Caco-2 (cell line): ENCODE measurements around the gene SLC17A5. TPM values are rescaled to one million over a fixed set of nuclear protein-coding genes. Genes with fewer than 3 reads are reported as not detected.

Experiments used
- BruUV-seq: library from RNA; stranded (reverse); fragments of 400-500 nt; replicated peaks from 2 replicates; lab custom pipeline; 2021; lab: Mats Ljungman, UMichigan
- CTCF ChIA-PET: fragments of 300-600 bp; sonication (Branson Sonifier 250); formaldehyde crosslinking; loops from one replicate; lab custom pipeline; 2022; ENCODE audit warnings: antibody characterized with exemption; lab: Charles Lee
- POLR2A ChIA-PET: fragments of 300-600 bp; sonication (Branson Sonifier 250); formaldehyde crosslinking; loops from one replicate; lab custom pipeline; 2022; ENCODE audit warnings: antibody characterized with exemption; lab: Charles Lee
- DNase-seq, 2 experiments: peaks; one replicate each; pipeline versions ENCODE4 v3.0.0 to v3.0.0-alpha.2; 2020 to 2022
- H3K27me3 ChIP-seq: replicated peaks from 2 replicates; pipeline ENCODE4 v1.6.0; 2011; ENCODE audit warnings: low read length; ENCODE audit not compliant: control insufficient read depth, insufficient read depth
- H3K36me3 ChIP-seq: 2 replicates; pipeline ENCODE4 v1.5.1; 2011; ENCODE audit warnings: low read length; ENCODE audit not compliant: control insufficient read depth, insufficient read depth
- H3K4me1 ChIP-seq: fragments of 250-450 bp; sonication (Bioruptor Pico); 2 replicates; pipeline ENCODE4 v1.5.1; 2020; ENCODE audit warnings: mild to moderate bottlenecking
- H3K4me3 ChIP-seq: 2 replicates; pipeline ENCODE4 v1.5.1; 2011; ENCODE audit warnings: low read depth, mild to moderate bottlenecking, control low read depth, low read length
- H3K9me3 ChIP-seq: fragments of 250-450 bp; sonication (Bioruptor Pico); 2 replicates; pipeline ENCODE4 v1.5.1; 2020; ENCODE audit warnings: mild to moderate bottlenecking, moderate library complexity
- H3K27ac Mint-ChIP-seq: one replicate; pipeline ENCODE4 v1.8.0; 2022; ENCODE audit warnings: mixed read lengths; ENCODE audit not compliant: unreplicated experiment
- H3K27me3 Mint-ChIP-seq: one replicate; pipeline ENCODE4 v1.8.0; 2022; ENCODE audit warnings: mixed read lengths; ENCODE audit not compliant: insufficient read depth, unreplicated experiment
- H3K36me3 Mint-ChIP-seq: one replicate; pipeline ENCODE4 v1.8.0; 2022; ENCODE audit warnings: mild to moderate bottlenecking, mixed read lengths; ENCODE audit not compliant: insufficient read depth, unreplicated experiment
- H3K4me1 Mint-ChIP-seq: one replicate; pipeline ENCODE4 v1.8.0; 2022; ENCODE audit warnings: low read depth, mixed read lengths; ENCODE audit not compliant: unreplicated experiment
- H3K4me3 Mint-ChIP-seq: one replicate; pipeline ENCODE4 v1.8.0; 2022; ENCODE audit warnings: mild to moderate bottlenecking, moderate library complexity, mixed read lengths; ENCODE audit not compliant: unreplicated experiment
- H3K9me3 Mint-ChIP-seq: one replicate; pipeline ENCODE4 v1.8.0; 2022; ENCODE audit warnings: mixed read lengths; ENCODE audit not compliant: unreplicated experiment
- intact Hi-C: fragments of 100-400 bp; cut with micrococcal nuclease; formaldehyde crosslinking; loops from one replicate; pipeline ENCODE4 v1.10.0; 2022; ENCODE audit not compliant: unreplicated experiment
- total RNA-seq: library from RNA; stranded (reverse); gene quantifications from 2 replicates; pipeline ENCODE4 v1.2.3, GENCODE V29; 2022
- TF ChIP-seq, protein P1 (sequence below), 2 experiments: fragments of 200-600 bp in 1 of 2; IDR thresholded peaks; 1 replicate in 1 of 2; 2 replicates in 1 of 2; pipeline versions ENCODE4 v1.5.1 to v1.8.0; 2011 to 2022; ENCODE audit warnings: antibody characterized with exemption in 1 of 2, control low read depth in 1 of 2, inconsistent platforms in 1 of 2, low read depth in 1 of 2, low read length in 1 of 2, mild to moderate bottlenecking in 1 of 2, moderate library complexity in 1 of 2; ENCODE audit not compliant: insufficient read depth in 1 of 2, severe bottlenecking in 1 of 2, unreplicated experiment in 1 of 2

SLC17A5 gene
- total RNA-seq, 1 experiment from 2014 or later, result 13.0 TPM

DNA sequence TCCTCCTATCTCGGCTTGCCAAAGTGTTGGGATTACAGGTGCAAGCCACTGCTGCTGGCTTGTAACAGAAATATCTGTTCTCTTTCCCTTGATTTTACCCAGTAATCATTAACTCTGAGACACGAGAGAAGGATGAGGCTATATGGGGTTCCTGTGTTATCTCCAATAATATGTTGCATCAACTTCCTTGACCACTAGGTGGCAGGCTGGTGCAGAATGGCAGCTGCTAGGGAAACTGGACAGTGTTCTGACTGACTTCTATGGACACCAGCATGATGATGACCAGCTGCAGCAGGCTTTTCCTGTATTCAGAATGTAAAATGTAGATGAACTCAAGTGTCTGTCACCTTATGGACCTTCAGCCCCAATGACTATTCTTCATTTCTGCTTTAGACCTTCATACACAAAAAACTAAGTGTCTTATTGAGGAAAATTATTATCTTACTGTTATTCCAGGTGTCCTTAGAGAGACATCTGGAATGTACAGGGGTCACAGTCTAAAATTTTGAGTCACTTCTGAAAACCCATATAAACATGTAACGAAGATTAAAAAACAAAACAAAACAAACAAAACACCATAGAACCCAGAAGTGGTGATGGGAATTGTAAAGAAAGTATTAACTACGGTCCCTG, 21.8 kb upstream of the SLC17A5 start:
- no peaks in the 10 kb centered on the region for H3K27me3 Mint-ChIP-seq
- peak; percentile 81 to 89 for DNase-seq
- H3K4me1 ChIP-seq, result no peaks in the 10 kb centered on the region
- H3K4me1 Mint-ChIP-seq, result no peaks in the 10 kb centered on the region
- ChIA-PET POLR2A (no interaction called here), CTCF (interaction anchor here (1.1 to 1.7 kb wide), 3 partner anchors 57 to 63 kb away, joined by 4 to 12 read pairs (median 5); no protein-coding TSS in a partner anchor)
- H3K36me3 Mint-ChIP-seq, result no peaks in the 10 kb centered on the region
- intact Hi-C loops, result loop anchor here (1.0 to 5.0 kb wide), 3 partner anchors 19 to 1532 kb away; partner anchors contain the start of gene COL12A1
- no peak overlapping the region for H3K27ac Mint-ChIP-seq
- TF ChIP-seq, protein P1, sequence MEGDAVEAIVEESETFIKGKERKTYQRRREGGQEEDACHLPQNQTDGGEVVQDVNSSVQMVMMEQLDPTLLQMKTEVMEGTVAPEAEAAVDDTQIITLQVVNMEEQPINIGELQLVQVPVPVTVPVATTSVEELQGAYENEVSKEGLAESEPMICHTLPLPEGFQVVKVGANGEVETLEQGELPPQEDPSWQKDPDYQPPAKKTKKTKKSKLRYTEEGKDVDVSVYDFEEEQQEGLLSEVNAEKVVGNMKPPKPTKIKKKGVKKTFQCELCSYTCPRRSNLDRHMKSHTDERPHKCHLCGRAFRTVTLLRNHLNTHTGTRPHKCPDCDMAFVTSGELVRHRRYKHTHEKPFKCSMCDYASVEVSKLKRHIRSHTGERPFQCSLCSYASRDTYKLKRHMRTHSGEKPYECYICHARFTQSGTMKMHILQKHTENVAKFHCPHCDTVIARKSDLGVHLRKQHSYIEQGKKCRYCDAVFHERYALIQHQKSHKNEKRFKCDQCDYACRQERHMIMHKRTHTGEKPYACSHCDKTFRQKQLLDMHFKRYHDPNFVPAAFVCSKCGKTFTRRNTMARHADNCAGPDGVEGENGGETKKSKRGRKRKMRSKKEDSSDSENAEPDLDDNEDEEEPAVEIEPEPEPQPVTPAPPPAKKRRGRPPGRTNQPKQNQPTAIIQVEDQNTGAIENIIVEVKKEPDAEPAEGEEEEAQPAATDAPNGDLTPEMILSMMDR (IDR thresholded peaks at IDR 0.05; ENCODE audit: insufficient read depth in 1 of 2, low read depth in 1 of 2, low read length in 1 of 2, severe bottlenecking in 1 of 2, unreplicated experiment in 1 of 2), result peak; percentile 86 to 90
- no peaks in the 10 kb centered on the region for H3K36me3 ChIP-seq
- no peak overlapping the region for H3K4me3 ChIP-seq
- H3K9me3 Mint-ChIP-seq, result no peaks in the 10 kb centered on the region
- no peaks in the 10 kb centered on the region for H3K27me3 ChIP-seq
- BruUV-seq, result no TSS peak
- no peak overlapping the region for H3K4me3 Mint-ChIP-seq
- H3K9me3 ChIP-seq, result no peaks in the 10 kb centered on the region; the same call in 1 of the 2 replicates

DNA sequence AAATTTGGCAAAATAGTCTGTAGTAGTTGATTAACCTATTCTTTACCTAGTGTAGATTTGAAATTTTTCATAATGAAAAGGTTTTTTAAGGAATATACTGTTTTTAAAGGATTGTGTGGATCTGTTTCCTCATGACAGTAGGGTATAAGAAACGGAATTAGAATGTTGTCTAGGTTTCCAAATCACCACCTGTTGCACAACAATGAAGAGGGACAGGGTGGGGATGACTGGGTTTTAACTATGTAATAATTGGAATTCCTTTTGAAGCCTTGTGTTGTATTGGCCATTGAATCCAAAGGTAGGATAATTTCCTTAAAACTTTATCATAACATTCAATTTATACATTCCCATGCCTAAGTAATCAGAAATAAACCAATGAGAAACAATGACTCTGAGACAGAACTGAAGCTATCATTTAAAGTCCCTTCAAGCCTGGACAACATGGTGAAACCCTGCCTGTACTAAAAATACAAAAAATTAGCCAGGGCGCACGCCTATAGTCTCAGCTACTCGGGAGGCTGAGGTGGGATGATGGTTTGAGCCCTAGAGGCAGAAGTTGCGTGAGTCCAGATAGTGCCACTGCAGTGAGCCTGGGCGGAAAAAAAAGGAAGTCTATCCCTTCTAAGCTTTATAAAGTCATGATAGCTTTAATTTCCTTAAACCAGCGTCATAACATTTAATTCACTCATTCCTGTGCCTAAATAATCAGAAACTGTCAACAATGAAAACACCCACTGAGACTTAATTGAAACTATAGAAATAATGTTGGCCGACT, 18.3 kb upstream of the SLC17A5 start:
- H3K9me3 ChIP-seq, result no peaks in the 10 kb centered on the region
- no peak overlapping the region for H3K4me3 ChIP-seq
- ChIA-PET POLR2A (no interaction called here), CTCF (interaction anchor here (0.6 kb wide), 1 partner anchor 30 kb away, joined by 5 read pairs; no protein-coding TSS in a partner anchor)
- H3K36me3 Mint-ChIP-seq, result no peaks in the 10 kb centered on the region
- H3K36me3 ChIP-seq, result no peaks in the 10 kb centered on the region
- H3K4me1 Mint-ChIP-seq, result no peaks in the 10 kb centered on the region
- no peaks in the 10 kb centered on the region for H3K4me1 ChIP-seq
- H3K27me3 ChIP-seq, result no peaks in the 10 kb centered on the region
- no peak for DNase-seq
- no peaks in the 10 kb centered on the region for H3K9me3 Mint-ChIP-seq
- H3K4me3 Mint-ChIP-seq, result no peak overlapping the region
- no peak overlapping the region for H3K27ac Mint-ChIP-seq
- no peaks in the 10 kb centered on the region for H3K27me3 Mint-ChIP-seq
- TF ChIP-seq, protein P1 (IDR thresholded peaks at IDR 0.05; ENCODE audit: insufficient read depth in 1 of 2, low read depth in 1 of 2, low read length in 1 of 2, severe bottlenecking in 1 of 2, unreplicated experiment in 1 of 2), result no peak
- no TSS peak for BruUV-seq
- intact Hi-C loops, result no loop called here

DNA sequence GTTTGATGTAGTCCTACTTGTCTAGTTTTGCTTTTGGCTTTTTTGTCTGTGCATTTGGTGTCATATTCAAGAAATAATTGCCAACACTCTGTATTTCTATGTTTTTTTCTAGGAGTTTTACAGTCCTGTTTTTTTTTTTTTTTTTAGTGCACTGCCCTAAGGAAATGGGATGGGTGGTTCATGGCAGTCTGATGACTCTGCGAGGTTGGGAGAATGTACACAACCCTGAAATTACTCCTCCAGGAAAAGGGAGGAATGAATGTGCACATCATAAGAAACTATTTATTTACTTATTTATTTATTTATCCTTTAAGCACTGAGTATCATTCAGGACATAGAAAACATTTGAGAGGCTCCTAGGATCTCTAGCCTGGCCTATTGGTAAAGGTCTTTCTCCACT, 15.2 kb upstream of the SLC17A5 start:
- no TSS peak for BruUV-seq
- no peaks in the 10 kb centered on the region for H3K9me3 Mint-ChIP-seq
- Histone ChIP-seq H3K4me1 (peaks cover 6% of the 10 kb centered on the region; the same call in 1 of the 2 replicates), H3K9me3 (no peaks in the 10 kb centered on the region), H3K27me3 (no peaks in the 10 kb centered on the region), H3K36me3 (no peaks in the 10 kb centered on the region), H3K4me3 (no peak overlapping the region)
- peaks cover 13% of the 10 kb centered on the region for H3K4me1 Mint-ChIP-seq
- POLR2A ChIA-PET, result no interaction called here
- no peaks in the 10 kb centered on the region for H3K36me3 Mint-ChIP-seq
- no peak overlapping the region for H3K4me3 Mint-ChIP-seq
- TF ChIP-seq, protein P1 (IDR thresholded peaks at IDR 0.05; ENCODE audit: insufficient read depth in 1 of 2, low read depth in 1 of 2, low read length in 1 of 2, severe bottlenecking in 1 of 2, unreplicated experiment in 1 of 2), result no peak
- intact Hi-C loops, result no loop called here
- CTCF ChIA-PET, result no interaction called here
- H3K27ac Mint-ChIP-seq, result no peak overlapping the region
- H3K27me3 Mint-ChIP-seq, result no peaks in the 10 kb centered on the region
- DNase-seq, result no peak
